ENCODE data around the gene AIRE. TPM values are rescaled to one million over a fixed set of nuclear protein-coding genes. Genes with fewer than 3 reads are reported as not detected.

AIRE gene
- total and polyA plus RNA-seq, 2 of the 13 experiments (the other 11 are each of a cell fraction or from before 2014, with no cell fraction given), result not detected

DNA sequence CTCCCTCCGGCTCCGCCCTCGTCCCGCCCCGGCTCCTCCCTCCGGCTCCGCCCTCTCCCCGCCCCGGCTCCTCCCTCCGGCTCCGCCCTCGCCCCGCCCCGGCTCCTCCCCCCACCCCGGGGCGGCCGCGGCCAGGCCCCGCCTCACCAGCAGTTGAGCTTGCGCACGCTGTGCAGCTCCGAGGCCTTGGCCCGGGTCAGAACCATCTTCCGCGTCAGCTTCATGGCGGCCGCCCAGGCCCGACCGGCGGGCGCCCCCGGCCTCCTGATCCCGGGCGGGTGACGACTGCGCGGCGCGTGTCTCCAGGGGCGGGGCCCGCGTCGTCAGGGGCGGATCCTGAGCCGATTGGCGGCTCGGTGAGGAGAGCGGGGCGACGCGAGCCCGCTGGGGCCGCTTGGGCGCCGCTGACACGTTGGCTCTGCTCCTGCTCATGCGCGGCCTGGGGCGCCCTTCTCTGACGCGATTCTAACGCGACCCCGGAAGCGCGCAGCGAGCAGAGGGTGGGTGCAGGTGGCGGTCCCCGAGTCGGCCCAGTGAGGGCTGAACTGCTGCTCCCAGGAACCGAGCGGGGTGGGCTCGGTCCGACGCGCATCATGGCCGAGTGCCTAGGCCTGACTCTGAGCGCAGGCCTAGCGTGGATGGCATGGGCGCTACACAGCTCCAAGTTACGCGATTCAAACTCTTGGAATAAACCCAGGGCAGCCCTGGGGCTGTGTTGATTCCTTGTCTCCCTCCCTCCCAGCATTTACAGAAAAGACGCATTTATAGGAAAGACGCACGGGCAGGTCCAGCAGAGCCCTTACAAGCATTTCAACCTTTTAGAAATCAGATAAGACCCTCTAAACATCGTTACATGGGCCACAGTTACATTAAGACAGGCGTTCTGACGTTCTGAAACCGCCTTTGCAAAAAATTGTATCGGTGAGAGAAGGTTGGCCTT, 53.6 kb downstream of the AIRE start, which contains the start of gene CFAP410 (continued):
- TF ChIP-seq, protein P1, sequence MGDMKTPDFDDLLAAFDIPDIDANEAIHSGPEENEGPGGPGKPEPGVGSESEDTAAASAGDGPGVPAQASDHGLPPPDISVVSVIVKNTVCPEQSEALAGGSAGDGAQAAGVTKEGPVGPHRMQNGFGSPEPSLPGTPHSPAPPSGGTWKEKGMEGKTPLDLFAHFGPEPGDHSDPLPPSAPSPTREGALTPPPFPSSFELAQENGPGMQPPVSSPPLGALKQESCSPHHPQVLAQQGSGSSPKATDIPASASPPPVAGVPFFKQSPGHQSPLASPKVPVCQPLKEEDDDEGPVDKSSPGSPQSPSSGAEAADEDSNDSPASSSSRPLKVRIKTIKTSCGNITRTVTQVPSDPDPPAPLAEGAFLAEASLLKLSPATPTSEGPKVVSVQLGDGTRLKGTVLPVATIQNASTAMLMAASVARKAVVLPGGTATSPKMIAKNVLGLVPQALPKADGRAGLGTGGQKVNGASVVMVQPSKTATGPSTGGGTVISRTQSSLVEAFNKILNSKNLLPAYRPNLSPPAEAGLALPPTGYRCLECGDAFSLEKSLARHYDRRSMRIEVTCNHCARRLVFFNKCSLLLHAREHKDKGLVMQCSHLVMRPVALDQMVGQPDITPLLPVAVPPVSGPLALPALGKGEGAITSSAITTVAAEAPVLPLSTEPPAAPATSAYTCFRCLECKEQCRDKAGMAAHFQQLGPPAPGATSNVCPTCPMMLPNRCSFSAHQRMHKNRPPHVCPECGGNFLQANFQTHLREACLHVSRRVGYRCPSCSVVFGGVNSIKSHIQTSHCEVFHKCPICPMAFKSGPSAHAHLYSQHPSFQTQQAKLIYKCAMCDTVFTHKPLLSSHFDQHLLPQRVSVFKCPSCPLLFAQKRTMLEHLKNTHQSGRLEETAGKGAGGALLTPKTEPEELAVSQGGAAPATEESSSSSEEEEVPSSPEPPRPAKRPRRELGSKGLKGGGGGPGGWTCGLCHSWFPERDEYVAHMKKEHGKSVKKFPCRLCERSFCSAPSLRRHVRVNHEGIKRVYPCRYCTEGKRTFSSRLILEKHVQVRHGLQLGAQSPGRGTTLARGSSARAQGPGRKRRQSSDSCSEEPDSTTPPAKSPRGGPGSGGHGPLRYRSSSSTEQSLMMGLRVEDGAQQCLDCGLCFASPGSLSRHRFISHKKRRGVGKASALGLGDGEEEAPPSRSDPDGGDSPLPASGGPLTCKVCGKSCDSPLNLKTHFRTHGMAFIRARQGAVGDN (CRISPR knock-in tag; IDR thresholded peaks at IDR 0.05), result peak; percentile 92
- TF ChIP-seq PAXIP1 (CRISPR knock-in tag; conservative IDR thresholded peaks at IDR 0.05) (peak; percentile 59), SOX13 (IDR thresholded peaks at IDR 0.05) (no peak), SOX13 (CRISPR knock-in tag; conservative IDR thresholded peaks at IDR 0.05 in 1 of 2, IDR thresholded peaks at IDR 0.05 in 1 of 2) (0 out of 4 replicates have a peak, but pooled peaks of 1 of the 2 experiments have one; percentile 13), HNRNPLL (IDR thresholded peaks at IDR 0.05; ENCODE audit: low read depth, low read length, poor library complexity, severe bottlenecking) (peak; percentile 61), ARNTL (CRISPR knock-in tag; IDR thresholded peaks at IDR 0.05) (peak; percentile 83), TCF12 (IDR thresholded peaks at IDR 0.05) (no peak), TCF12 (CRISPR knock-in tag; IDR thresholded peaks at IDR 0.05) (no peak; the same call in 1 of the 2 replicates), ZNF605 (CRISPR knock-in tag; IDR thresholded peaks at IDR 0.05) (peak; percentile 67), ZNF672 (CRISPR knock-in tag; IDR thresholded peaks at IDR 0.05) (no peak), ZNF263 (CRISPR knock-in tag; IDR thresholded peaks at IDR 0.05) (0 out of 2 replicates have a peak, but pooled peaks have one; percentile 17), POLR2G (IDR thresholded peaks at IDR 0.05; ENCODE audit: low read depth, low read length) (peak; percentile 93), FOXA3 (CRISPR knock-in tag; IDR thresholded peaks at IDR 0.05) (peak; percentile 62), ZNF616 (CRISPR knock-in tag; IDR thresholded peaks at IDR 0.05; ENCODE audit: low read depth) (no peak), ZNF124 (CRISPR knock-in tag; IDR thresholded peaks at IDR 0.05) (peak; percentile 34; the same call in 1 of the 2 replicates), AKAP8 (CRISPR knock-in tag; IDR thresholded peaks at IDR 0.05) (no peak)
- TF ChIP-seq, protein P2, sequence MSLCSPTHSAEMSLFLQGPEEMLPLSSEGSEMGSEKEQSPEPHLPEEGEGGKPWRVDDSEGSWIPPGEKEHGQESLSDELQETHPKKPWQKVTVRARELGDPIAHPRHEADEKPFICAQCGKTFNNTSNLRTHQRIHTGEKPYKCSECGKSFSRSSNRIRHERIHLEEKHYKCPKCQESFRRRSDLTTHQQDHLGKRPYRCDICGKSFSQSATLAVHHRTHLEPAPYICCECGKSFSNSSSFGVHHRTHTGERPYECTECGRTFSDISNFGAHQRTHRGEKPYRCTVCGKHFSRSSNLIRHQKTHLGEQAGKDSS (CRISPR knock-in tag; IDR thresholded peaks at IDR 0.05; ENCODE audit: borderline replicate concordance, low read depth), result peak; percentile 73; the same call in 1 of the 2 replicates
- TF ChIP-seq, protein P3, sequence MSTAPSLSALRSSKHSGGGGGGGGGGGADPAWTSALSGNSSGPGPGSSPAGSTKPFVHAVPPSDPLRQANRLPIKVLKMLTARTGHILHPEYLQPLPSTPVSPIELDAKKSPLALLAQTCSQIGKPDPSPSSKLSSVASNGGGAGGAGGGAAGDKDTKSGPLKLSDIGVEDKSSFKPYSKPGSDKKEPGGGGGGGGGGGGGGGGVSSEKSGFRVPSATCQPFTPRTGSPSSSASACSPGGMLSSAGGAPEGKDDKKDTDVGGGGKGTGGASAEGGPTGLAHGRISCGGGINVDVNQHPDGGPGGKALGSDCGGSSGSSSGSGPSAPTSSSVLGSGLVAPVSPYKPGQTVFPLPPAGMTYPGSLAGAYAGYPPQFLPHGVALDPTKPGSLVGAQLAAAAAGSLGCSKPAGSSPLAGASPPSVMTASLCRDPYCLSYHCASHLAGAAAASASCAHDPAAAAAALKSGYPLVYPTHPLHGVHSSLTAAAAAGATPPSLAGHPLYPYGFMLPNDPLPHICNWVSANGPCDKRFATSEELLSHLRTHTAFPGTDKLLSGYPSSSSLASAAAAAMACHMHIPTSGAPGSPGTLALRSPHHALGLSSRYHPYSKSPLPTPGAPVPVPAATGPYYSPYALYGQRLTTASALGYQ (CRISPR knock-in tag; IDR thresholded peaks at IDR 0.05), result peak; percentile 60

Data from HepG2 (cell line).